HepG2 (cell line): ENCODE measurements around the gene AMN.

ENCODE experiments used
- FOXA1 ChIP-seq, 2 experiments: fragments of 450-650 bp in 1 of 2; sonication (generic) in 1 of 2; formaldehyde crosslinking in 1 of 2; IDR thresholded peaks; 2 replicates each; pipeline versions ENCODE4 v1.4.0 to v1.6.1; 2016 to 2020; ENCODE audit warnings: missing genetic modification reagents in 1 of 2
- IKZF1 ChIP-seq: fragments of 450-650 bp; IDR thresholded peaks from 2 replicates; pipeline ENCODE4 v1.7.1; 2016
- IRF9 ChIP-seq: sonication (generic); formaldehyde crosslinking; IDR thresholded peaks from 2 replicates; pipeline ENCODE4 v1.8.0; 2022; ENCODE audit warnings: missing genetic modification reagents, mild to moderate bottlenecking, borderline replicate concordance
- KLF16 ChIP-seq, 2 experiments: sonication (generic) in 1 of 2; formaldehyde crosslinking in 1 of 2; IDR thresholded peaks; 2 replicates each; pipeline versions ENCODE4 v1.6.1 to v1.8.0; 2016 to 2023; ENCODE audit warnings: missing genetic modification reagents in 2 of 2, missing compliant biosample characterization in 1 of 2
- TAF1 ChIP-seq: sonication (generic); formaldehyde crosslinking; IDR thresholded peaks from 2 replicates; pipeline ENCODE4 v1.4.0; 2020; ENCODE audit warnings: missing genetic modification reagents
- THYN1 ChIP-seq: sonication (generic); formaldehyde crosslinking; IDR thresholded peaks from 2 replicates; pipeline ENCODE4 v1.8.1; 2023; ENCODE audit warnings: low read depth, mild to moderate bottlenecking, moderate library complexity, missing genetic modification reagents, borderline replicate concordance
- USF2 ChIP-seq, 2 experiments: sonication (generic) in 1 of 2; formaldehyde crosslinking in 1 of 2; IDR thresholded peaks; 2 replicates each; pipeline versions ENCODE4 v1.5.1 to v1.6.1; 2011 to 2020; ENCODE audit warnings: borderline replicate concordance in 1 of 2, low read depth in 1 of 2, low read length in 1 of 2, mild to moderate bottlenecking in 1 of 2, missing genetic modification reagents in 1 of 2, moderate library complexity in 1 of 2
- ZBTB1 ChIP-seq: sonication (generic); formaldehyde crosslinking; IDR thresholded peaks from 2 replicates; pipeline ENCODE4 v1.4.0; 2020; ENCODE audit warnings: missing genetic modification reagents, borderline replicate concordance
- ZBTB7A ChIP-seq: sonication (generic); formaldehyde crosslinking; IDR thresholded peaks from 2 replicates; pipeline ENCODE4 v1.8.0; 2022; ENCODE audit warnings: mild to moderate bottlenecking, missing genetic modification reagents
- ZNF253 ChIP-seq: sonication (generic); formaldehyde crosslinking; IDR thresholded peaks from 2 replicates; pipeline ENCODE4 v1.8.0; 2022; ENCODE audit warnings: mild to moderate bottlenecking, missing genetic modification reagents, borderline replicate concordance
- ZNF513 ChIP-seq: sonication (generic); formaldehyde crosslinking; conservative IDR thresholded peaks from 2 replicates; pipeline ENCODE4 v1.5.0; 2020; ENCODE audit warnings: missing genetic modification reagents
- ZNF780A ChIP-seq: sonication (generic); formaldehyde crosslinking; IDR thresholded peaks from 2 replicates; pipeline ENCODE4 v1.8.0; 2022; ENCODE audit warnings: mild to moderate bottlenecking, missing genetic modification reagents, moderate library complexity
- TF ChIP-seq, protein P1 (sequence below): sonication (generic); formaldehyde crosslinking; IDR thresholded peaks from 2 replicates; pipeline ENCODE4 v1.5.0; 2020; ENCODE audit warnings: mild to moderate bottlenecking, missing genetic modification reagents, moderate library complexity

GRCh38 chr14:102969901-102970300, 47.4 kb downstream of the AMN start:
- TF ChIP-seq USF2 (IDR thresholded peaks at IDR 0.05; ENCODE audit: low read depth, low read length), result no peak
- no peak for TF ChIP-seq USF2 (CRISPR knock-in tag; IDR thresholded peaks at IDR 0.05; ENCODE audit: borderline replicate concordance)
- TF ChIP-seq KLF16 (CRISPR knock-in tag; IDR thresholded peaks at IDR 0.05), result no peak
- no peak for TF ChIP-seq FOXA1 (IDR thresholded peaks at IDR 0.05)
- no peak for TF ChIP-seq FOXA1 (CRISPR knock-in tag; IDR thresholded peaks at IDR 0.05)
- no peak for TF ChIP-seq ZNF513 (CRISPR knock-in tag)
- no peak for TF ChIP-seq ZNF780A (CRISPR knock-in tag)
- TF ChIP-seq TAF1 (CRISPR knock-in tag), result no peak
- no peak for TF ChIP-seq THYN1
- TF ChIP-seq IRF9 (CRISPR knock-in tag), result no peak
- TF ChIP-seq, protein P1, sequence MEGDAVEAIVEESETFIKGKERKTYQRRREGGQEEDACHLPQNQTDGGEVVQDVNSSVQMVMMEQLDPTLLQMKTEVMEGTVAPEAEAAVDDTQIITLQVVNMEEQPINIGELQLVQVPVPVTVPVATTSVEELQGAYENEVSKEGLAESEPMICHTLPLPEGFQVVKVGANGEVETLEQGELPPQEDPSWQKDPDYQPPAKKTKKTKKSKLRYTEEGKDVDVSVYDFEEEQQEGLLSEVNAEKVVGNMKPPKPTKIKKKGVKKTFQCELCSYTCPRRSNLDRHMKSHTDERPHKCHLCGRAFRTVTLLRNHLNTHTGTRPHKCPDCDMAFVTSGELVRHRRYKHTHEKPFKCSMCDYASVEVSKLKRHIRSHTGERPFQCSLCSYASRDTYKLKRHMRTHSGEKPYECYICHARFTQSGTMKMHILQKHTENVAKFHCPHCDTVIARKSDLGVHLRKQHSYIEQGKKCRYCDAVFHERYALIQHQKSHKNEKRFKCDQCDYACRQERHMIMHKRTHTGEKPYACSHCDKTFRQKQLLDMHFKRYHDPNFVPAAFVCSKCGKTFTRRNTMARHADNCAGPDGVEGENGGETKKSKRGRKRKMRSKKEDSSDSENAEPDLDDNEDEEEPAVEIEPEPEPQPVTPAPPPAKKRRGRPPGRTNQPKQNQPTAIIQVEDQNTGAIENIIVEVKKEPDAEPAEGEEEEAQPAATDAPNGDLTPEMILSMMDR (CRISPR knock-in tag), result no peak
- TF ChIP-seq ZNF253 (CRISPR knock-in tag), result no peak
- TF ChIP-seq ZBTB7A, result no peak
- no peak for TF ChIP-seq IKZF1
- TF ChIP-seq ZBTB1 (CRISPR knock-in tag), result no peak
